Retinal pigment epithelial cell (primary cell): ENCODE measurements around the gene MCTP1.

Experiments
- DNase-seq: peaks from one replicate; pipeline ENCODE4 v3.0.0-alpha.2; 2010; ENCODE audit warnings: low read depth
- H3K4me3 ChIP-seq: 2 replicates; pipeline ENCODE4 v1.5.1; 2011; ENCODE audit warnings: mild to moderate bottlenecking, low read length, control low read depth, moderate library complexity
- TF ChIP-seq, protein P1 (sequence below): conservative IDR thresholded peaks from 2 replicates; pipeline ENCODE4 v1.5.1; 2011; ENCODE audit warnings: low read depth, low read length, control low read depth, inconsistent platforms

MCTP1 gene

DNA sequence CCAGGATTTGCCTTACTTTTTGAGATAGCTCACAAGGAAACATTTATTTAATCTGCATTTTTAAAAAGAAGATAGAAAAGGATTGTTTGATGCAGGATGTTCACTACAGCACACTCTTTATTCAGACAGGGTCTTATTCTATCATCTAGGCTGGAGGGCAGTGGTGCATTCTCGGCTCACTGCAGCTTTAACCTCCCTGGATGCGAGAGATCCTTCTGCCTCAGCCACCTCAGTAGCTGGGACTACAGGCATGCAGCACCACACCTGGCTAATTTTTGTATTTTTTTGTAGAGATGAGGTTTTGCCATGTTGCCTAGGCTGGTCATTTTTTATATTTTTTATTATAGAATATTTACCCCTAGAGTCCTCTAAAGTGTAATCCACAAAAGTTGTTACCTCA lies 221.4 kb downstream of the MCTP1 start:
- TF ChIP-seq, protein P1, sequence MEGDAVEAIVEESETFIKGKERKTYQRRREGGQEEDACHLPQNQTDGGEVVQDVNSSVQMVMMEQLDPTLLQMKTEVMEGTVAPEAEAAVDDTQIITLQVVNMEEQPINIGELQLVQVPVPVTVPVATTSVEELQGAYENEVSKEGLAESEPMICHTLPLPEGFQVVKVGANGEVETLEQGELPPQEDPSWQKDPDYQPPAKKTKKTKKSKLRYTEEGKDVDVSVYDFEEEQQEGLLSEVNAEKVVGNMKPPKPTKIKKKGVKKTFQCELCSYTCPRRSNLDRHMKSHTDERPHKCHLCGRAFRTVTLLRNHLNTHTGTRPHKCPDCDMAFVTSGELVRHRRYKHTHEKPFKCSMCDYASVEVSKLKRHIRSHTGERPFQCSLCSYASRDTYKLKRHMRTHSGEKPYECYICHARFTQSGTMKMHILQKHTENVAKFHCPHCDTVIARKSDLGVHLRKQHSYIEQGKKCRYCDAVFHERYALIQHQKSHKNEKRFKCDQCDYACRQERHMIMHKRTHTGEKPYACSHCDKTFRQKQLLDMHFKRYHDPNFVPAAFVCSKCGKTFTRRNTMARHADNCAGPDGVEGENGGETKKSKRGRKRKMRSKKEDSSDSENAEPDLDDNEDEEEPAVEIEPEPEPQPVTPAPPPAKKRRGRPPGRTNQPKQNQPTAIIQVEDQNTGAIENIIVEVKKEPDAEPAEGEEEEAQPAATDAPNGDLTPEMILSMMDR: no peak
- no peak overlapping the region for H3K4me3 ChIP-seq
- DNase-seq: no peak

DNA sequence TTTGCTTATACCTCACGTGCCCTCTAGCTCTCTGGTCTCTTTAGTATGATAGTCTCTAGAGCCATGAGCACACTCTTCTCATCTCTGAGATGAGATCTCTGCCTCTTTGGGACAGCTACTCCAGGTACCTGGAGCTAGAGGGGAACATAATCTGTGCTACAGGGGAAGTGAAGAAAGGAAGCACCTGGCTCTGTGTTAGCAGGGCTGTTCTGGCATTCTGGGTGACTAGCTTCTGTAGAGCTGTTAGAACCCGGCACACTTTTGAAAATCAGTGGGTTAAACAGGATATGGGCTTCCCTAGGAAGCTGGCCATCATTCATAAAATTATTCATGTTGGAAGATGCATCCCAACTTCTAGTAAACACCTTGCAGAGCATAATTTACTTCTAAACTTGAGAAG lies 224.8 kb downstream of the MCTP1 start:
- DNase-seq: no peak
- H3K4me3 ChIP-seq: no peak overlapping the region
- TF ChIP-seq, protein P1: no peak

DNA sequence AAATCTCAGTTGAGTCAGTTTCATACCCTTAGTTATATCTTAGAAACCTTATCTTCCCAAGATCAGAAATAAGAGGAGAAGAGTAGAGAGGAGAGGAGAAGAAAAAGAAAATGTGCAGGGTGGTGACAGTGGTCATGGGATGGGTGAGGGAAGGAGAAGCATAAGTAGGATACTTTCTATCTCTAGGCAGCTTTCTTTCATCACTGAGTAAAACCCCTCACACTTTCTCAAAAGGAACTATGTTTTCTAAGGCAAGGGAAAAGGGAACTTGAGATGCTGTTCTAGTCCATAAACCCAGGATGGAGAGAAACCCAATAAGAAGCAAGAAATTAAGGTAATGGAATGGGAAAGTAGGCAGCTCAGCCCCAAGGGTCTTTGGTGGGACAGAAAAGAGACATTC lies 225.3 kb downstream of the MCTP1 start:
- no peak overlapping the region for H3K4me3 ChIP-seq
- DNase-seq: no peak
- TF ChIP-seq, protein P1: no peak

DNA sequence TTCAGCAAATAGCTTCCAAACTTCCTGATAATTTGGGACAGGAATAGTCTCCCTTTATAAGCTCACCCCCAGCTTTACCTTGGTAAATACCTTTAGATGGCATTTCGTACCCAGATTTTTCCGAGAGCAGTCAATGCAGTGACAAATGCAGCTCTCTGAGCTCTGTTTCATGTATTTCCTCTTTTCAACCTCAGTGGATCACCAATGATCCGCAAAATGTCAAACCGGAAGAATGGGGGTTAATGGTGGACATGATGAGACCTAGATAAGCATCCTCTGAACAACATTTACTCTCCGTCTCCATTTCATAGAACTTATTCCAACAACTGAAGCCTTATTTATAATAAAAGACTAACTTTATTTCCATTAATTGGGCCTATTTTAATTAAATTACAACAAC lies 227.3 kb downstream of the MCTP1 start:
- H3K4me3 ChIP-seq: no peak overlapping the region
- TF ChIP-seq, protein P1: no peak
- no peak for DNase-seq

DNA sequence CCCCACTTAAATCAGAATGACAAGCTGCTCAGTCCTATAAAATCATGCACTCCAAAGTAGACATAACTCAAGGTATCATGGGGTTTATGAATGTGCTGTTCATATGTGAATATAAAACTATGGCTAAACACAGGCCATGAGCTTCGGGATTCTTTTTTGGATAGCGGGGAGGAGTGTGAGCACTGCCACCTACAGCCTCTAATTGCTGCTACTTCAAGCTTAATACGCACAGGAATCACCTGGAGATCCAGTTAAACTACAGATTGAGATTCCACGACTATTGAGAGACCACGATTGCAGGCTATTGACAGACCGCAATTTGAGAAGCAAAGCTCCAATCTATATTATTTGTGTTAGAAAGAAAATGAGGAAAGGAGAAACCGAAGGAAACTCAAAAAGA lies 231.6 kb downstream of the MCTP1 start:
- TF ChIP-seq, protein P1: no peak
- H3K4me3 ChIP-seq: no peak overlapping the region
- no peak for DNase-seq

DNA sequence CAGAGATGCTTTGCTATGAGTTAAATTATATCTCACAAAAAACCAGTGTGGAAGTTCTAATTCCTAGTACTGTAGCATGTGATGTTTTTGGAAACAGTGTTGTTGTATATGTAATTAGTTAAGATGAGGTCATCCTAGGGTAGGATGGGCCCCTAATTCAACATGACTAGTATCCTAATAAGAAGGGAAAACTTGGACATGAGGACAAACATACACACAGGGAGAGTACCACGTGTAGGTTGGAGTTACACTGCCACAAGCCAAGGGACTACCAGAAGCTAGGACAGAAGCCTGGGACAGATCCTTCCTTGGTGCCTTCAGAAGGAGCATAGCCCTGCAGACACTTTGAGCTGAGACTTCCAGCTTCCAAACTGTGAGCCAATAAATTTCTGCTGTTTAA lies 234.2 kb downstream of the MCTP1 start:
- TF ChIP-seq, protein P1: no peak
- no peak overlapping the region for H3K4me3 ChIP-seq
- DNase-seq: no peak

GRCh38 chr5:95048628-95049027 lies 236.3 kb downstream of the MCTP1 start:
- DNase-seq: no peak
- TF ChIP-seq, protein P1: no peak
- H3K4me3 ChIP-seq: no peak overlapping the region
